Measurements from ENCODE around the gene GPR32.
"Not testable (repeated sequence)": the region's sequence is repeated elsewhere in the genome, so short reads cannot be mapped to it uniquely, and the experiment has no call there.

The GPR32 gene

DNA sequence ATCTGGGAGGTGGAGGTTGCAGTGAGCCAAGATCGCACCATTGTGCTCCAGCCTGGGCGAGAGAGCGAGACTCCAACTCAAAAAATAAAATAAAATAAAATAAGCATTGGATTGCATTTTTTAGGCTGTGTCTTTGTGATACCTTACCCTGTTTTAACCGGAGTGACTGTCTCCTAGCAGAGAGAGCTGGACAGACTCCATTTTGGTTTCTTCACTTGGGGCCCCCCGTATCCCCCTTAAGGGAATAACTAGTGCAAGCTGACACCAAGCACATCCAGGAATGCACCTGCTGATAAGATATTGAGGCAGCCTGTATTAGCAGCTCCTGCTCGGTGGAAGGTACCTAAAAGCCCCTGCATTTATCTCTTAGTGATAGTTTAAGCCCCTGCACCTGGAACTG lies 20.8 kb upstream of the GPR32 start:
- no peak for DNase-seq

DNA sequence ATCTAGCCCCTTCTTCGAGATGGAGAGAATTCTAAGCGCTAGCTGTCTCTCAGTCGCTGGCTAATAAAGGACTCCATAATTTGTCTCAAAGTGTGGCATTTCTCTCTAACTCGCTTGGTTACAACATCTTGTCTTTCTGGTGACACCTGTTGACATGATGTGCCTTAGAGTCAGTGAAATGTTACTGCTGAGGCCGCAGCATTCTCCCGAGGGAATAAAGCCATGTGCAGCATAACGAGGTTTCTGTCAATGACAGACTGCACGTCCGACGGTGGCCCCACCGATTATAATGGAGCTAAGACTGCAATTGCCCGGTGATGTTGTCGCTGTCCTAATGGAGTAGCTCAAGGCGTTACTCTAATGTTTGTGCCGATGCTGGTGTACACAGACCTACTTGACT lies 20.3 kb upstream of the GPR32 start:
- no peak for DNase-seq

DNA sequence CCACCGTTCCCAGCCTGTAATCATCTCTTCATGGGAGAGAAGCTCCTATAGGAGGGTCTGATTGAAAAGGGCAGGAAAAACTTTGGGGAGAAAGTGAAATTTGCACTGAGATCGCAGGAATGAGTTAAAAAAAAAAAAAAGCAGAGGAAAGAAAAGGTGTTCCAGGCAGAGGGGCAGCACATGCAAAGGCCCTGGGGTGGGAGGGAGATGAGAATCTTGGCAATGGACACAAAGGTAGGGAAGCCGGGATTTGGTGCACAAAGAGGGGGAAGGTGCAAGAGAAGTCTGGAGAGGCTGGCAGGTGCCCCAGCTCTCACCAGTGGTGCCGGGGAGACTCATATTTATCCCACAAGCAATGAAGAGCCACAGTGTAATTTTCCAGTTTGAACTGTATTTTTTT lies 16.4 kb upstream of the GPR32 start:
- no peak for DNase-seq

DNA sequence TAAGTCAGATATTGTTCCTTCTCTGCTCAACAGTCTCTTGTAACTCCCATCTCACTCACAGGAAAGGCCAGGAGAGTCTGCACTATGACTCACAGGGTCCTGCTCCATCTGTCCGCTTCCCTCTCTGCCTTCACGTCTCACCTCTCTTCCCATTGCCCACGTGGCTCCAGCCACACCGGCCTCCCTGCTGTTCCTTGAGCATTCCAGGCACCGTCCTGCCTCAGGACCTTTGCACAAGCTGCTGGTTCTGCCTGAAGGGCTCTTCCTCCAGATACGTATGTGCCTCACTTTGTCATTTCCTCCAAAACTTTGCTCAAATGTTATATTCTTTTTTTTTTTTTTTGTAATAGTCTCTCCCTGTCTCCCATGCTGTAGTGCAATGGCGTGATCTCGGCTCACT lies 14.0 kb upstream of the GPR32 start:
- DNase-seq: not testable (repeated sequence)

DNA sequence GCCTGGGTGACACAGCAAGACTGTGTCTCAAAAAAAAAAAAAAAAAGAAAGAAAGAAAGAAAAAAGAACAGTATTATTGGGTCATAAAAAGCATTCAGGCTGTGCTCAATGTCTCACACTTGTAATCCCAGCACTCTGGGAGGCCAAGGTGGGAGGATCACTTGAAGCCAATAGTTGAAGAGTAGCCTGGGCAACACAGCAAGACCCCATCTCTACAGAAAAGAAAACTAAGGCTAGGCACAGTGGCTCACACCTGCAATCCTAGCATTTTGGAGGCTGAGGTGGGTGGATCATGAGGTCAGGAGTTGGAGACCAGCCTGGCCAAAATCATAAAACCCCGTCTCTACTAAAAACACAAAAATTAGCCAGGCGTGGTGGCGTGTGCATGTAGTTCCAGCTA lies 12.6 kb upstream of the GPR32 start:
- DNase-seq: not testable (repeated sequence)

DNA sequence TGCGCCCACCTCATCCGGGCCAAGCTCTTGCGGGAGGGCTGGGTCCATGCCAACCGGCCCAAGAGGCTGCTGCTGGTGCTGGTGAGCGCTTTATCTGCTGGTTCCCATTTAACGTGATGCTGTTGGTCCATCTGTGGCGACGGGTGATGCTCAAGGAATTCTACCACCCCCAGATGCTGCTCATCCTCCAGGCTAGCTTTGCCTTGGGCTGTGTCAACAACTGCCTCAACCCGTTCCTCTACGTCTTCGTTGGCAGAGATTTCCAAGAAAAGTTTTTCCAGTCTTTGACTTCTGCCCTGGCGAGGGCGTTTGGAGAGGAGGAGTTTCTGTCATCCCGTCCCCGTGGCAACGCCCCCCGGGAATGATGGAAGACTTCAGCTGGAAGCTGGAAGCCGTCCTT lies 11.2 kb upstream of the GPR32 start:
- not testable (repeated sequence) for DNase-seq

DNA sequence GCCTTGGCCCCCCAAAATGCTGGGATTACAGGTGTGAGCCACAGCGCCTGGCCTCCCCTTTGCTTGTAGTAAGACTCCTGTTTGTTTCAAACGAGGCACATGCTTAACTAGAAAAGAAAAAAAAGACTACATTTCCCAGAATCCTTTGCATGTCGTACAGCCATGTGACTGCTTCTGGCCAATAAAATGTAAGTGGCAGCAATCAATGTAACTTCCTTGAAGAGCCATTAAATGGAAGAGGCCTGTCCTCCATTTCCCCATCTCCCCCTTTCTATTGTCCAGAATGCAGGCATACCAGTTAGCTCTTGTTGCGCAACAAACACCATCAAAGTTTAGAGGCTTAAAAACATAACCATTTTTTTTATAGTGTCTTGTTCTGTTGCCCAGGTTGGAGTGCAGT lies 10.4 kb upstream of the GPR32 start:
- no peak for DNase-seq

DNA sequence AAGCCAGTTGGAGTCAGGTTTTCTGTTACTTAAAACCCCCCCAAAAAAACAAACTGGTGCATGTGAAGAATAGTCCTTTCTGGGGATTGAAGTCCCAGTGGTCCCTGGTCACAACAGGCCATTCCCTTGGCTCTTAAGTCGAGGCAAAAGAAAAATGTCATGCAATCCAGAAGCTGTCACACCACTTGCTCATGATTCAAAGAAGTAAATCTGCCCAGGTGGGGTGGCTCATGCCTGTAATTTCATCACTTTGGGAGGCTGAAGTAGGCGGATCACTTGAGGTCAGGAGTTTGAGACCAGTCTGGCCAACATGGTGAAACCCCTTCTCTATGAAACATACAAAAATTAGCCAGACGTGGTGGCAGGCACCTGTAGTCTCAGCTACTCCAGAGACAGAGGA lies 8.8 kb upstream of the GPR32 start:
- DNase-seq: not testable (repeated sequence)

DNA sequence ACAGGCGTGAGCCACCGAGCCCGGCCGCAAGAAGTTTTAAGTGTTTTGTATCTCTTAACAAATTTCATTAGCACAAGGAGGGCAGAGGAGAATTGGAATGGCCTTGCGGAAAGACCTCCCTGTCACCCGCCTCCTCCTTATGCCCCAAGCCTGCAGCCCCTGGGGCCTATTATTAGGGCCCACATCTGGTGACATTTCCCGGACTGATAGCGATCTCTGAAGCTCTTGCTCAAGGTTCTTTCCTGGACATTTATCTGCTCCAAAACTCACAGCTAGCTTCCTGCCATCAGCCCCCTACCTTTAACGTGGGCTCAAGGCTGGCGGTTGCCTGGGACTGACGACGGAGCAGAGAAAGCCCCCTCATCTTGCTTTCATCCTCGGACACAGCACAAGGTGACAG lies 6.7 kb upstream of the GPR32 start:
- not testable (repeated sequence) for DNase-seq

DNA sequence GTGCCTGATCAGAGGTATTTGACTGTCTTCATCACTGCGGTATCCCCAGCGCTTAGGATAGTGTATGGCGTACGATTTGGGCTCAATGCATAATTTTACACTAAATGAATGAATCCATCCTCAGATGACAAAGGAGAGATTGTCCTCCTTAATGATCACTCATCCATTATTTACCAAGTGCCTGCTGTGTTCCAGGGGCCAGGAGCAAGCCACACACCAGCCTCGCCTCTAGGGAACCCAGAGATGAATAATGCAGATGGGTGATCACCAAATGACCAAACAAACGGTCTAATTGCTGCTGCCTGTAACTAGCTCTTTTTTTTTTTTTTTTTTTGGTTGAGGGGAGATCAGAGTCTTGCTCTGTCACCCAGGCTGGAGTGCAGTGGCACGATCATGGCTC lies 5.9 kb upstream of the GPR32 start:
- DNase-seq: no peak

DNA sequence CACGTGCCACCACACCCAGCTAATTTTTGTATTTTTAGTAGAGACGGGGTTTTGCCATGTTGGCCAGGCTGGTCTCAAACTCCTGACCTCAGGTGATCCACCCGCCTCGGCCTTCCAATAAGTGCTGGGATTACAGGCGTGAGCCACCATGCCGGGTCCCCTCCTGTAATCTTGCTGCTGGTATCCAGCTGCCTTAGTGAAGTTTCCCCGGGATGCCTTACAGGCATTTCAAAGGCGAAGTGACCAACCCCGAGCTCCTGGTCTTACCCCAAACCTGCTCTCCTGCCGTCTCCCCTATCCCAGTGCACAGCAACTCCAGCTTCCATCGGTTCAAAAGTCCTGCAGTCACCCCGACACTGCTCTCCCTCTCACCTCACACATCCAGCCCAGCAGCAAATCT lies 3.5 kb upstream of the GPR32 start:
- DNase-seq: not testable (repeated sequence)

DNA sequence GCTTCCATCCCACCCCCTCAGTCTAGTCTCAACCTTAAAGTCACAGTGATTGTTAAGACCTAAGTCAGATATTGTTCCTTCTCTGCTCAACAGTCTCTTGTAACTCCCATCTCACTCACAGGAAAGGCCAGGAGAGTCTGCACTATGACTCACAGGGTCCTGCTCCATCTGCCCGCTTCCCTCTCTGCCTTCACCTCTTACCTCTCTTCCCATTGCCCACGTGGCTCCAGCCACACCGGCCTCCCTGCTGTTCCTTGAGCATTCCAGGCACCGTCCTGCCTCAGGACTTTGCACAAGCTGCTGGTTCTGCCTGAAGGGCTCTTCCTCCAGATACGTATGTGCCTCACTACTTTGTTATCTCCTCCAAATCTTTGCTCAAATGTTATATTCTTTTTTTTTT lies 3.0 kb upstream of the GPR32 start:
- DNase-seq: not testable (repeated sequence)

DNA sequence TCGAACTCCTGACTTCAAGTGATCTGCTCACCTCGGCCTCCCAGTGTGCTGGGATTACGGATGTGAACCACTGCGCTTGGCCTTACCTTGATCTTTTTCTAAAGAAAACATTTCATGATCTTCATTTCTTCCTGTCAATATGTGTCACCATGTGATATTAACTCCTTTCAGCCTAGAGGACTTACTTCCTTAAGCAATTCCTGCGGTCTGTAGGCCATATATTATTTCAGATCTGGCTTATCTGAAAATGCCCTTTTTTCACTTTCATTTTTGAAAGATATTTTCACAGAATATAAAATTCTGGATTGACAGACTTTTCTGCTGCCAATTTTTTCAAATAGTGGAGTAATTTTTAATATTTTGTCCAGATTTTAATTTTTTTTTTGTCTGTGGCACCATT lies 2.0 kb upstream of the GPR32 start:
- DNase-seq: no peak

DNA sequence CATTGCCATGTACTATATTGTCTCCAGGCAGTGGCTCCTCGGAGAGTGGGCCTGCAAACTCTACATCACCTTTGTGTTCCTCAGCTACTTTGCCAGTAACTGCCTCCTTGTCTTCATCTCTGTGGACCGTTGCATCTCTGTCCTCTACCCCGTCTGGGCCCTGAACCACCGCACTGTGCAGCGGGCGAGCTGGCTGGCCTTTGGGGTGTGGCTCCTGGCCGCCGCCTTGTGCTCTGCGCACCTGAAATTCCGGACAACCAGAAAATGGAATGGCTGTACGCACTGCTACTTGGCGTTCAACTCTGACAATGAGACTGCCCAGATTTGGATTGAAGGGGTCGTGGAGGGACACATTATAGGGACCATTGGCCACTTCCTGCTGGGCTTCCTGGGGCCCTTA lies 624 bp downstream of the GPR32 start:
- DNase-seq: no peak

DNA sequence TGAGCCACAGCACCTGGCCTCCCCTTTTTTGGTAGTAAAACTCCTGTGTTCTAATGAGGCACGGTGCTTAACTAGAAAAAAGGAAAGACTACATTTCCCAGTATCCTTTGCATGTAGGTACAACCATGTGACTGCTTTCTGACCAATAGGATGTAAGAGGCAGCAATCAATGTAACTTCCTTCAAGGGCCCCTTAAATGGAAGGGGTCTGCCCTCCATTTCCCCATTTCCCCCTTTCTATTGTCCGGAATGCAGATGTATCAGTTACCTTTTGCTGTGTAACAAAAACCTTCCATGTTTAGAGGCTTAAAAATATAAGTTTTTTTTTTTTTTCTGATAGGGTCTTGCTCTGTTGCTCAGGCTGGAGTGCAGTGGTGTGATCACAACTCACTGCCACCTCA lies 2.2 kb downstream of the GPR32 start:
- DNase-seq: no peak

DNA sequence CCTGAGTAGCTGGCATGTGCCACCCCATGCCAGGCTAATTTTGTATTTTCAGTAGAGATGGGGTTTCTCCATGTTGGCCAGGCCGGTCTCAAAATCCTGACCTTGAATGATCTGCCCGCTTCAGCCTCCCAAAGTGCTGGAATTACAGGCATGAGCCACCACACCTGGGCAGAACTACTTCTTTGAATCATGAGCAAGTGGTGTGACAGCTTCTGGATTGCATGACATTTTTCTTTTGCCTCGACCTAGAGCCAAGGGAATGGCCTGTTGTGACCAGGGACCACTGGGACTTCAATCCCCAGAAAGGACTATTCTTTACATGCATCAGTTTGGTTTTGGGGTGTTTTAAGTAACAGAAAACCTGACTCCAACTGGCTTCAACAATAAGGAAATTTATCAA lies 2.6 kb downstream of the GPR32 start:
- DNase-seq: not testable (repeated sequence)

DNA sequence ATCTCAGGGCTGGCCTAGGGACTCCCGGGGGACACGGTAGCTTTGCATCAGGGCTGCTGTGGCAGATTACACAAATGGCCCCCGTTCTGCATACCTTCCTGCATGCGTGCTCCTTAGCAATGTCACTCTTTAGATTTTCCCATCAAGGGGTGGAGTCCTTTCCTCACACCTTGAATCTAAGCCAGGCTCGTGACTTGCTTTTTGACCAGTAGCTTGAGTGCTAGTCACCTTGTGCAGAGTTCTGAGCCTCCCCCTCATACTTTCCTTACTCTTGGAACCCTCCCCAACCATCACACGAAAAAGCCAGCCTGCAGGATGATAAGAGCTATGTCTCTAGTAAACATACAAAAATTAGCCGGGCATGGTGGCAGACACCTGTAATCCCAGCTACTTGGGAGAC lies 3.2 kb downstream of the GPR32 start:
- DNase-seq: not testable (repeated sequence)

DNA sequence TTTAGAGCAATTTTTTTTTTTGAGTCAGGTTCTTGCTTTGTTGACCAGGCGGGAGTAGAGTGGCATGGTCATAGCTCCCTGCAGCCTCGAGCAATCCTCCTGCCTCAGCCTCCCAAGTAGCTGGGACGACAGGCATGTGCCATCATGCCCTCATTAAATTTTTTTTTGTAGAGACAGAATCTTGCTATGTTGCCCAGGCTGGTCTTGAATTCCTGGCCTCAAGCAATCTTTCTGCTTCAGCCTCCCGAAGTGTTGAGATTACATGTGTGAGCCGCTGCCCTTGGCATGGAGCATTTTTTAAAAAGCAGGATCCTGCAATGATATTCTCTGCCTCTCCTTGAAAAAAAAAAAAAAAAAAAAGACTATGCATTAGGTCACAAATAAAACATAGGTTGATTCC lies 5.9 kb downstream of the GPR32 start:
- no peak for DNase-seq

DNA sequence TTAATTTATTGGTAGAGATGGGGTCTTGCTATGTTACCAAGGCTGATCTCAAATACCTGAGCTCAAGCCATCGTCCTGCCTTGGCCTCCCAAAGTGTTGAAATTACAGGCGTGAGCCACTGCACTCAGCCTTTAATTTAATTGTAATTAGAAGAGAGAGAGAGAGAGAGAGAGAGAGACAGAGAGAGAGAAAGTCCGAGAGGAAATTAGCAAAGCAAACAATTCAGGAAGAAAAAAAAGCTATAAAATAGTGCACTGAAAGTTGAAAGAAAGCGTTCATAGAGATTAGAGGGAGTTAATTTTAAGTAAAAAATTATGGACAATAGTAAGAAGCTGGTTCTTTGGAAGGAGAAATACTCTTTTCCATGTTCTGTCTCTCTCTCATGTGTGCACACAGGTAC lies 7.0 kb downstream of the GPR32 start:
- no peak for DNase-seq

DNA sequence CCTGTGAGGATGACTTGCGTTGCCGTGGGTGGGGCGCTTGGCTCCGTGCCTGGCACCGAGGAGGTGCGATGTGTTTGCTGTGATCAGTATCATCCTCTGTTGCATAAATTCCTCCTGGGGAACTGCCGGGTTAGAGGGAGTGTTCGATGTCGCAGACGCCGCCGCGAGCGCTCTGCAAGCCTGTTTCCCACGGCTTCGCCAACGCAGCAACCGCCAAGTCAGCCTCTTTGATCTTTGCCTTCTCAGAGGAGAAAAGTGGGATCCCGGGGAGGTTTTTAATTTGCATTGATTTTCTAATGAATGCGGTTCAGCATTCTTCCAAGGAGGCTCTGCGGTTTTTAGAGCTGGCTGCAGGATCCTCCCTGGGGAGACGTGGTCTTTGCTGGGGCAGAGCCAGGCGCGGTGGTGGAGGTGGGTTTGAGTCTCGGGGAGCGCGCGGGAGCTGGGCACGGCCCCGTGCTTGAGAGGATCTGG lies 7.6 kb downstream of the GPR32 start:
- DNase-seq: no peak

DNA sequence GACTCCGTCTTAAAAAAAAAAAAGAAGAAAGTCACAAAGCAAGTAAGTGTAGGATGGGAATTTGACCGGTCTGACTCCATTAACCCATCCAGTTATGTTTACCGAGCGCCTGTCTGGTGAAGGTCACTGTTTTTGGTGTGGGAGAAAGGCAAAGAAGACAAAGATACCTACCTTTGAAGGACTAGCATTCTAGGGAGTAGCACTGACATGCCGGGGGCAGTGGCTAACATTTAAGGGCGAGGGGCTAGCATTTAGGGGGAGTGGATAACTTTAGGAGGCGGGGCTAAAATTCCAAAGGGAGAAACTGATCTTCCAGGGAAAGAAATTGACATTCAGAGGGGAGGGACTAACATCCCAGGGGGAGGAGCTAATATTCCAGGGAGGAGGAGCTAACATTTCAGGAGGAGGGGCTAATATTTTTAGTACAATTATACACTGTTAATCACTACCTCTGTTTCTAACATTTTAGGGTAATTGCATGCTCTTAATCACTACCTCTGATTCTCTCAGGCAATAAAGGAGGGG lies 8.7 kb downstream of the GPR32 start:
- no peak for DNase-seq

DNA sequence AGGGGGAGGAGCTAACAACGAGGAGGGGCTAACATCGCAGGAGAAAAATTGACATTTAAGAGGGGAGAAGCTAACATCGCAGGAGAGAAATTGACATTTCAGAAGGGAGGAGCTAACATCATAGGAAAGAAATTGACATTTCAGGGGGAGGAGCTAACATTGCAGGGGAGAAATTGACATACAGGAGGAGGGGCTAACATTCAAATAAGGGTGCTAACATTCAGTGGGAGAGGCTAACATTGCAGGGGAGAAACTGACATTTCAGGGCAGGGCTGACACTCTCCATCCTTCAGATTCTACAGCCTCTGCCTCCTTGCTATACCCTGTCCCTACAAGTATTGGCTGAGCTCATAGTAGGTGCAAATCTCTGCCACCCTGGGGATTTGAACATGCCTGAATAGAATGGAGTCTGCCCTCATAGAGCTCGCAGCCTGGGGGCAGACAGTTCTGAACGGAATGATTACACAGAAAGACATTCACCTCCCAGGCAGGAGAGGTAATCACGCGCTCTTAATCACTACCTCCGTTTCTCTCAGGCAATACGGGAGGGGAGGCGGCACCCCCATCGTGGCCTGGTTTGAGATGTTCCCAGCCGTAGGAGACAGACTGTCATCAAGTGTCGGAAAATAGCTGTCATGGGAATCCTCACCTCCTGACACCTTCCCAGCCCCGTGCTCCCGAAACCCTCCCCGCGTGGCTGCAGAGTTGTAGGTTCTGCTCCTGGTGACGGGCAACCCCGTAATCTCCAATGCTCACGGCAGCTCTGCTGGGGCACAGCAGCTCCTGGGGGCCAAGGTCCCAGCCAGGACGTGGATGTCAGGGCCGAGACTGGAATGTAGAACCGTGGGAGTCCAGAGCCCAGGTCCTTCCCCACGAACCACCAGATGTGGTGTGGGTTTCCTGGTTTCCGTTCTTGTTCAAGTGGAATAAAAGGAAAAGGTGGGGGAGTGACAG lies 9.5 kb downstream of the GPR32 start:
- DNase-seq: no peak

DNA sequence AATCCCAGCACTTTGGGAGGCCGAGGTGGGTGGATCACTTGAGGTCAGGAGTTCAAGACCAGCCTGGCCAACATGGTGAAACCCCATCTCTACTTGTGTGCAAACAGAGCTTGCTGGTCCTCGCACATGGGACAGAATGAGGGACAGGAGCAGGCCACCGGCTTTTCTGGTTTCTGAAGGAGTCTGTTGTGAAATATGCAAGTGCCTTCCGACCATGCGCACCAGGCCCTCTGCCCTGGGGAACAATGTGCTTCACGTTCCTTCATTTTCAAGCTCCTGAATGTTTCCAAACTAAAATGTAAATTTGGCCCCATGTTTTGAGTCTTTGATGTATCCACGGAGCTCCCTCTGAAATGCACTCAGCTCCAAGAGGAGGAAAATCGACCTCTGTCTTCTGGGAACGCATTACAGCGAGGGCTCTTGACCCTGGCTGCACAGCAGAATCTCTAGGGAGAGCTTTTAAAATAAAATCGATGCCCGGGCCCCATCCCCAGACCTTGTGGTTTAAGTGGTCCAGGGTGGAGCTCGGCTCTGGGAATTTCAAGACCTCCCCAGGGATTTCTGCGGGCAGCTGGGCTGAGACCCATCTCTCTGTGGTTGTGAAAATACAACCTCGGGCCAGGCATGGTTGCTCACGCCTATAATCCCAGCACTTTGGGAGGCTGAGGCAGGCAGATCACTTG lies 10.6 kb downstream of the GPR32 start:
- no peak for DNase-seq

DNA sequence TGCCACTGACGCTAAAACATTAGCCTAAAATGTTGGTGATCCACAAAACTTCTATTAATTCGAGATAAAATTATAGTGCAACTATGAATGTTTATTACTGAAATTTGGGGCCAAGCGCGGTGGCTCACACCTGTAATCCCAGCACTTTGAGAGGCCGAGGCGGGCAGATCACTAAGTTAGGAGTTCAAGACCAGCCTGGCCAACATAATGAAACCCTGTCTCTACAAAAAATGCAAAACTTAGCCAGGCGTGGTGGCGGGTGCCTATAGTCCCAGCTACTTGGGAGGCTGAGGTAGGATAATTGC lies 13.5 kb downstream of the GPR32 start:
- DNase-seq: not testable (repeated sequence)

Data from T-helper 9 cell (primary cell).